ENCODE results near the gene COX10. TPM values are rescaled to one million over a fixed set of nuclear protein-coding genes. Genes with fewer than 3 reads are reported as not detected.
"Not testable (repeated sequence)": the region's sequence is repeated elsewhere in the genome, so short reads cannot be mapped to it uniquely, and the experiment has no call there.

COX10 gene
- polyA plus RNA-seq, 5 donors: 10.5 to 12.2 (median 11.4) TPM

DNA sequence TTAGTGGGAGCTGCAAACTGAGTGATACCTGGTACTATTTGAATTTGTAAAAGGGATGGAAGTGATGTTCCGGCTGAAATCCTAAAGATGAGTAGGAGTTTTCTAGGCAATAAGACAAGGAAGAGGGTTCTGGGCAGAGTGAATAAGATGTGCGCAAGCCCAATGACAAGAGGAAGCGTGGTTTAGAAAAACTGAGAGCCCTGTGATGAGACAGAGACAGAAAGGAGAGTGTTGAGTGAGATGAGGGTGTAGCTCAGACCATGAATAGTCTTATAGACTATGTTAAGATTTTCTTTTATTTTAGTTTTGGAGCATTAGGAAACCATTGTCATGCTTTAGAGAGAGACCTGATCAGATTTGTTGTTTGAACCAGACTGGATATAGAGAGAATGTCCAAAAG lies 50.2 kb downstream of the COX10 start:
- DNase-seq: no peak

GRCh38 chr17:14121952-14122351 lies 52.6 kb downstream of the COX10 start:
- no peak for DNase-seq

GRCh38 chr17:14123619-14124278 lies 54.4 kb downstream of the COX10 start:
- peak in 1 of 2 donors; percentile 19 for DNase-seq

DNA sequence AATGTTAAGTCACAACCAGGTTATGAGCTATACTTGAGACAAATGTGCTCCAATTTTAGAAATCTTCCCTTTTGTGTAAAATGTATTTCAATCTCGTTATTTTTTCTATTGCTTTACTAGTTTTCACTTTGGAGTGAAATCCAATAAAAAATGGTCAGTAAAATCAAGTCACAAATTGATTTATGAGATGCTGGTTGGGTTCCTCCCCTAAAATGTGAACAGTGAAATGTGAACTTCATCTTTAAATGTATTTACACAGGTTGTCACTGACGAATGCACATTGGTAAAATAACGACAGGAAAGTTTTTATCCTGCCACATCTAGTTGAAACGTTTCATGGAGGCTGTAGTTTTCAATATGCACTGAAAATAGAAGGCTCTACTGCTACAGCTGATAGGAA lies 55.5 kb downstream of the COX10 start:
- DNase-seq: no peak

GRCh38 chr17:14125518-14126137 lies 56.3 kb downstream of the COX10 start:
- no peak for DNase-seq

DNA sequence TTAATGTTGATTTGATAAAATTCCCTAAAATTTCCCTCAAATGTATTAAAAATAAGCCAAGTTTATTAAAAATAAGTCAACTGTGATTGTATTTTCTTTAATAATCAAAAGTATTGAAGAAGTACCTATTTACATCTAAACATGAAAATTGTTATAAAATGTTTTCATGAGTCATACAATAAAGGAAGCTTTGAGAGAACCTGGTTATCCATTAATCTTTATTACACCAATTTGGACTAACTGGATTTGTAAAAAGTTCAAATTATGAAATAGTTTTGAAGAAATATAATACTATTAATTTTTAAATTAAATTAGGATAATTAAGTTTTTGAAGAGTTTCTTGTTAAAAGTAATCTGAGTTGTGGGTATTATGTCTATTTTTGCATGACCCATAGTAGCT lies 63.8 kb downstream of the COX10 start:
- no peak for DNase-seq

DNA sequence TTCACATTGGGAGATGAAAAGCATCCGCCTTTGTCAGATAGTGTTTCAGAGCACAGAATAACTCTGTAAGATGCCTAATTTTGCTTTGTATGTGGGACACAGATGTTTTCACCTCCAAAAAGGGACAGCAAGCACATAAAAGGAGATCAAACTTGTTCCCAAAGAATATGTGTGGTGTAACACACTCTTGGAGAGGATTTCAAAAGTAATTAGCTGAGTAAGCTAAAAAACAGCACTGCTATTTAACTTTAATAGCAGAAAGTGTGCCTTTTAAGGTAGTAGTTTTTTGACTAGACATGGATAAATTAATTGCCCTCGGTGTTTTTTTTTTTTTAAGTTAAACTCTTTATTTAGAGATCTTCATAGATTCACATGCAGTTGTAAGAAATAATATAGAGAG lies 65.2 kb downstream of the COX10 start:
- no peak for DNase-seq

DNA sequence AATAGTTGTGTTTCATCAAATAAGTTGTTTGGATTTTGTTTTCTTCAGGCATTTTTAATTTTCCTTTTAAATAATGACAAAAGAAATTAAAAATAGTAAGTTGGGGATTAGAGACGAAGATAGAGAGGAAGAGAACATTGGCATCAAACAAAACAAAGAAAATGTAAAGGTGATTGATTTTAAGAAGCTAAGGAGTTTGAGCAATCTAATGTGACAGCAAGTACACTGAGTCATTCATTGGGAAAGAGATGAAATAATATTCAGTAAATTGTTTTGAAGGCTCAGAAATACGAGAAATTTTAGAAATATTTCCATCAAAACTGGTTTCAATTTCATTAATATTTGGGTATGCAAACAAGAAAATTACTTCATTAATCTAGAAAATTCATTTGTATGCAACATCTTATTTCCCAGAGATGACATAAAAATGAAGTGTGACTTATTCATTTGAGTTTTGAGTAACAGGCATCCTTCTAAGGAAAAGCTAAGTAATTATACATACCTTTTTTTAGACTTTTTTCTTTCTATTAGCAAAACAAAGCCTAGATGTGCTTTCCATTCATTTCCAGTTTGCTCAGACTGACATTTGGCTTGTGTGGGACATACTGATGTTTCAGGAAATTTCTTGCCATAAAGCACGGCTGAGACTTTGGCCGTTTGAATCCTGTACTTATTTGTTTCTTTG lies 66.7 kb downstream of the COX10 start:
- DNase-seq: no peak

- no peak for DNase-seq
Measured at GRCh38 chr17:14138649-14139048, 69.3 kb downstream of the COX10 start.

- no peak for DNase-seq
Measured at GRCh38 chr17:14143688-14144087, 74.4 kb downstream of the COX10 start.

GRCh38 chr17:14144508-14144907 lies 75.2 kb downstream of the COX10 start:
- DNase-seq: no peak

DNA sequence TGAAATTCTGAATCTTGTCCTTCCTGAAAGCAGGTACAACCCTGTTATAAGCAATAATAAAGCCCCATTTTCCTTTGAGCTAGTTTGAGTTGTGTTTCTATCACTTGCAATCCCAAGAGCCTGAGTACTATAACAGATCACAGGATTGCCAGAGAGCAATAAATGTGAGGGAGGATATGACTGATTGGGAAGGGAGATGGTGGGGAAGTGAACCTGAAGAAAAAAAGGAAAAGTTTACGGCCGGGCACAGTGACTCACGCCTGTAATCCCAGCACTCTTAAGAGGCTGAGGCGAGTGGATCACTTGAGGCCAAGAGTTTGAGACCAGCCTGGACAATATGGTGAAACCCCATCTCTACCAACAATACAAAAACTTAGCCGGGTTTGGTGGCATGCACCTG lies 80.4 kb downstream of the COX10 start:
- DNase-seq: no peak

DNA sequence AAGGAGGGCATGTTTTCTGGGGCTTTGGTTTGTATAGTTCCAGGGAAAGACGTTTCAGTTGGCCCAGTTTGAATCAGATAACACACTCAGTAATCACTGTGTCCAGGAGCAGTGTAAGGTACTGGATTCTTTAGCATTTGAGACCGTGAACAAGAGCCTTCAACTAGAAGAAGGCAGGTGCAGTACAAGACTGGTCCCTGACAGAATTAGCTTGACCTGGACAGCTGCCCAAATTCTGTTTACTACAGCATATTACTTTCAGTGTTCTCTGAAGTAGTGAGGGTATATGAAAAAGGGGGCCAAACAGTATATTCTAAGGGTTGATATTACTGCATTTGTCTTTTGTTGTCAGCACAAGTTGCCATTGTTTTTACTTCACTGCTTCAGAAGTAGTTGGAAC lies 81.3 kb downstream of the COX10 start:
- DNase-seq: no peak

- DNase-seq: no peak
Measured at GRCh38 chr17:14152721-14153120, 83.4 kb downstream of the COX10 start.

DNA sequence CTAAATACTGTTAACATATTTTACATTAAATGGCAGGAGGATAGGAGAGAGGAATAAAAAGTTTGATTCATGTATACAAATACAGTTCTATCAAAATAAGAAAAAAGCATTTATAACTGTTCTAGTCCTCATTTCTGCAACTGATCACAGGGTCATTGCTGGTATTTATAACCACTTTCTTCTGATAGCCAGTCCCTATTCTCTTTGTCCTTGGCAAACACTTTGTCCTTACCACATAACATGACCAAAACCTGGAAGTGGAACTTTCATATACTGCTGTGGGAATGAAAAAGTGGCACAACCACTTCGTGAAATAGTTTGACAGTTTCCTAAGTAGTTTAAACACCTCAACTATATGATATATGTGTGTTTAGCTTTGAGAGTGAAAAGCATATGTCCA lies 84.1 kb downstream of the COX10 start:
- no peak for DNase-seq

DNA sequence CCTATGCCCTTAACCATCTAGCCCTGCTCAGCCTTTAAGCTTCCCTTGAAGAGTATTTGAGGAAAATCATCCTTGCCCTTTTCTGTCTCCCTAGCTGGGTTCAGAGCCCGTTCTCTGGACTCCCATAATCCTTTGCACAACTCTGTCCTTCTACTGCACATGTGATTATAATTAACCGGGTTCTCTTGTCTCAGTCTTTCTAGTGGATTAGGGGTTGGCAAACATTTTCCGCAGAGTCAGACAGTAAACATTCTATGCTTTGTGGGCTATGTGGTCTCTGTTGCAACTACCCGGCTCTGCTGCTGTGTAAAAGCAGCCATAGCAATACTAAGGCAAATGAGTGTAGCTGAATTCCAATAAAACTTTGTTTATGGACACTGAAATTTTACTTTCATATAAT lies 87.4 kb downstream of the COX10 start:
- no peak for DNase-seq

DNA sequence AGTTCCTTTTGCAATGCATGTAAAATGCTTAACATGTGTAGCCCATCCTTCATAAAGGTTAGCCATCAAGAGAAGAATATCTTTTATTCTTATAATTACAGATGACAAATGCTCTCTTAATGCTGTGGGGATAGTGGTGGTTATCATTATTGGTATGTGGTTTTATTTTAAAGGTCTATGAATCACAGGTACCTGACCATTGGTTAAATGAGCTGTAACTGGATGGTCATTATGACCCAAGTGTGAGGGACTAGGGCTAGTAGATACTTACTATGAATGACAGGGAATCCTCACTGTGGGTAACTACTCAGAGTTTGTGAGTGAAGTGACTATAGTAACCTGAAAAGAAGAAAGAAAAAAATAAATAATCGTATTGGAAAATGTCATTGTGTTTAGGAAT lies 88.5 kb downstream of the COX10 start:
- no peak for DNase-seq

- DNase-seq: no peak
Measured at GRCh38 chr17:14158707-14159106, 89.4 kb downstream of the COX10 start.

DNA sequence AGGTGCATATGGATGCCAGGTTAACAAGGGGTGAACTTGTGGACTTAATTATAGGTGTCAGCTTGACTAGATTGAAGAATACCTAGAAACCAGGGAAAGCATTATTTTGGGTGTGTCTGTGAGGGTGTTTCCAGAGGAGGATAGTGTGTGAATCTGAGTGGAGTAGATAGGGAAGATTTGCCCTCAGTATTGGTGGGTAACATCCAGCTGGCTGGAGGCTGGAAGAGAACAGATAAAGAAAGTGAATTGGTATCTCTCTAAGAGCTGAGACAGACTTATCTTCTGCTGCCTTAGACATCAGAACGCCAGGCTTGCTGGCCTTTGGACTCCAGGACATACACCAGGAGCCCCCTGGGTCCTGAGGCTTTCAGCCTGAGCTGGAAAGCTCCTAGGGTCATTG lies 92.1 kb downstream of the COX10 start:
- DNase-seq: no peak

GRCh38 chr17:14165616-14166015 lies 96.3 kb downstream of the COX10 start:
- DNase-seq: no peak

GRCh38 chr17:14167831-14168230 lies 98.5 kb downstream of the COX10 start:
- DNase-seq: not testable (repeated sequence)

DNA sequence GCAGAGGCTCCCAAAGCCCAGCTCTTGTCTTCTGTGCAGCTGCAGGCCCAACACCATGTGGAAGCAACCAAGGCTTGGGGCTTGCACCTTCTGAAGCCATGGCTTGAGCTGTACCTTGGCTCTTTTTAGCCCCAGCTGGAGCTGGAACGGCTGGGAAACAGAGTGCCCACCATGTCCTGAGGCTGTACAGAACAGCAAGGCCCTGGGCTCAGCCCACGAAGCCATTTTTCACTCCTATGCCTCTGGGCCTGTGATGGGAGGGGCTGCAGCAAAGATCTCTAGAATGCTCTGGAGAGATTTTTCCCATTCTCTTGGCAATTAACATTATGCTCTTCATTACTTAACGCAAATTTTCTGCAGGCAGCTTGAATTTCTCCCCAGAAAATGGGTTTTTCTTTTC lies 99.3 kb downstream of the COX10 start:
- no peak for DNase-seq

GRCh38 chr17:14169287-14169686 lies 100.0 kb downstream of the COX10 start:
- no peak for DNase-seq

Data from right lung (tissue), 5 donors.